Measurements from ENCODE around the gene STN1. TPM values are rescaled to one million over a fixed set of nuclear protein-coding genes. Genes with fewer than 3 reads are reported as not detected.

The STN1 gene, protein sequence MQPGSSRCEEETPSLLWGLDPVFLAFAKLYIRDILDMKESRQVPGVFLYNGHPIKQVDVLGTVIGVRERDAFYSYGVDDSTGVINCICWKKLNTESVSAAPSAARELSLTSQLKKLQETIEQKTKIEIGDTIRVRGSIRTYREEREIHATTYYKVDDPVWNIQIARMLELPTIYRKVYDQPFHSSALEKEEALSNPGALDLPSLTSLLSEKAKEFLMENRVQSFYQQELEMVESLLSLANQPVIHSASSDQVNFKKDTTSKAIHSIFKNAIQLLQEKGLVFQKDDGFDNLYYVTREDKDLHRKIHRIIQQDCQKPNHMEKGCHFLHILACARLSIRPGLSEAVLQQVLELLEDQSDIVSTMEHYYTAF
- 30.7 and 30.9 TPM in 2 replicates for total RNA-seq

DNA sequence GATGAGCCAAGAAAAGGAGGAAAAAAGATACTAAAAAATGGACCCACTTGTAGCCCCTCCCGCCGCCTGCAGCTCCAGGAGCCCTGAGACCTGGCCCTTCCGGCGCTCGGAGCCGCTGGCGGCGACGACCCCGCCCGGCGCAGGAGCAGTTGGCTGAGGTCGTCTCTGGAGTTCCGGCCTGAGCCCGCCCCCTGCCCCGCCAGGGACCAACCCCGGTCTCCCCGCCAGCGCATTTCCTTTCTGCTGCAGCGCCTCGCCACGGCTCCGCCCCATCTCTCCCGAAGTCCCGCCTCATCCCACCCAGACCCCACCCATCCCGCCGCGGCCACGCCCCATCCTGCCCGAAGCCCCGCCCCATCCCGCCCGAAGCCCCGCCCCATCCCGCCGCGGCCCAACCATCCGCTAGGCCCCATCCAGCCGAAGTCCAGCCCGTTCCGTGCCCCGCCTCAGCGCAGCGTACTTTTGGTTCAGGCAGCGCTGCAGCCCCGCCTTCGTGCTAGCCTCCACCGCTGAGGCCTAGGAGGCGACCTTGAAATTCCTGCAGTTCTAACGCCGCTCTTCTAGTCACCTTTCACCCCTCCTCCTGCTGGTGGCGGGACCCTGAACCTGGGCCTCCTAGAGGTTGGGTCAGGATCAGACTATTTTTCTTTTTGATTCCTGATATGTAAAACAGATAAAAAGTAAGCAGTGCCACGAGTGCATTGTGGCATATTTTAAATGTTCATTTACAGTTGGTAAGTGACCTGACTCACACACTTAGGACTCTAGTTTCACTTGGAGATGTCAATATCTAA is at the start of gene STN1:
TSS of gene STN1 (minus strand) at position 132 of the 794 bp plus-strand sequence. CDS start 590 bp downstream, outside the sequence.

DNA sequence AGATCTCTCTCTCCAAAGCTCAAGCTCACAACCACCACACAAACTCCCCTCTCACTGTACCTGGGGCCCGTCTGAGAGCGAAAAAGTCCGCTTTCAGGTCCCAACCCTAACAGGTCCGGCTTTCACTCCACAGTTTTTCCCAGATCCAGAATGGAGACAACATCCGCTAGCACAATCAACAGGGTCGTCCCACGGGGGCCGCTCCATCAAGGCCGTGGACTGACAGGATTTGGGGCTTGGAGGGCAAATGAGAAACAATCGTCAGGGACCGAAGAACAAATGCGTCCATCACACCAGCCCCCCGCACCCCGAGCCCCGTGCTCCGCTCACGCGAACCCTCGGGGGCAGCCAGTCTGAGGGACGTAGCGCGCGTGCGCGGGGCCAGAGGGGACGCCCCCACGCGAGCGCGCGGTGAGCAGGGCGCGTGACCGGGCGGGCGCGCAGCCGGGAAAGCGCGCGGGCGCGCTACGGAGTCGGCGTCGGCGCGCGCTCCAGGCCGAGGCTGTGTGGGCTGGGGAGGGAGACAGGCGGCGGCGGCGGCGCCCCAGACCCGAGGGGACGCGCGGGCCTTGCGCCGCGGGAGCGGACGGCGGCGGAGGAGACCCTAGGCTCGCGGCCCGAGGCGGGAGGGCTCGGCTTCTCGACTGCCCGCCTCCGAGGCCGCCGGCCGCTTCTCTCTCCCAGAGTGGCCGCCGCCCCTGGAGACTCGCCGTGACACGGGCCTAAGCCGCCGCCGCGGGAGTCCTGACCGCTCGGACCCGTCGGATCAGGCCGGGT is 48.9 kb upstream of the STN1 start, which contains the start of gene SLK:
TSS of gene SLK (plus strand) at position 470 of the 777 bp plus-strand sequence. CDS start 606 bp downstream, outside the sequence.

DNA sequence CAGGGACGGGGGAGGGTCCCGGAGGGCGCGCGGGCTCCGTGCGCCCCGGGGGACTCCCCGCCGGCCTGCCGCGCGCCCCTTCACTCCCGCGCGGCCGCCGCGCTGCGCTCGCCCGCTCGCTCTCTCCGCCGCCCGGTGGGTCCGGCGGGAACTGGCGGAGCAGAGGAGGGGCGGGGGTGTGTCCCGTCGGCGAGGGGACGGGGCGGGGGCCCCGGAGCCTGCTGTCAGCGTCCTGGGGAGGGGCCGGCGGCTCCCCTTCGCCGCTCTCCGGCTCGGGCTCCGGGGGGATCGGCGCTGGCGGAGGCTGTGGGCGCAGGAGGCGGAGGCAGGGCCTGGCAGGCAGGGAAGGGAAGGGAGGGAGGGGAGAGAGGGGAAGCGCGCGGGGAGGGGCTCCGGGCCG is 62.6 kb downstream of the STN1 start, which contains the start of gene SH3PXD2A:
TSS of gene SH3PXD2A (minus strand) at position 153 of the 400 bp plus-strand sequence. CDS start 310 bp downstream, outside the sequence.

Other genes starting within 250 kb of the STN1 start
- 4.5 and 4.9 TPM in 2 replicates for gene SH3PXD2A, start 62.6 kb downstream of the STN1 start, total RNA-seq
- gene SLK, start 49.0 kb upstream of the STN1 start, total RNA-seq: 46.0 and 46.5 TPM in 2 replicates
- 3.3 and 4.6 TPM in 2 replicates for gene COL17A1, start 167.7 kb upstream of the STN1 start, total RNA-seq
- 13.3 and 13.7 TPM in 2 replicates for gene SFR1, start 204.0 kb upstream of the STN1 start, total RNA-seq